ENCODE measurements around the gene IGFBPL1.
"Not testable (repeated sequence)": the region's sequence is repeated elsewhere in the genome, so short reads cannot be mapped to it uniquely, and the experiment has no call there.

The IGFBPL1 gene, protein sequence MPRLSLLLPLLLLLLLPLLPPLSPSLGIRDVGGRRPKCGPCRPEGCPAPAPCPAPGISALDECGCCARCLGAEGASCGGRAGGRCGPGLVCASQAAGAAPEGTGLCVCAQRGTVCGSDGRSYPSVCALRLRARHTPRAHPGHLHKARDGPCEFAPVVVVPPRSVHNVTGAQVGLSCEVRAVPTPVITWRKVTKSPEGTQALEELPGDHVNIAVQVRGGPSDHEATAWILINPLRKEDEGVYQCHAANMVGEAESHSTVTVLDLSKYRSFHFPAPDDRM

DNA sequence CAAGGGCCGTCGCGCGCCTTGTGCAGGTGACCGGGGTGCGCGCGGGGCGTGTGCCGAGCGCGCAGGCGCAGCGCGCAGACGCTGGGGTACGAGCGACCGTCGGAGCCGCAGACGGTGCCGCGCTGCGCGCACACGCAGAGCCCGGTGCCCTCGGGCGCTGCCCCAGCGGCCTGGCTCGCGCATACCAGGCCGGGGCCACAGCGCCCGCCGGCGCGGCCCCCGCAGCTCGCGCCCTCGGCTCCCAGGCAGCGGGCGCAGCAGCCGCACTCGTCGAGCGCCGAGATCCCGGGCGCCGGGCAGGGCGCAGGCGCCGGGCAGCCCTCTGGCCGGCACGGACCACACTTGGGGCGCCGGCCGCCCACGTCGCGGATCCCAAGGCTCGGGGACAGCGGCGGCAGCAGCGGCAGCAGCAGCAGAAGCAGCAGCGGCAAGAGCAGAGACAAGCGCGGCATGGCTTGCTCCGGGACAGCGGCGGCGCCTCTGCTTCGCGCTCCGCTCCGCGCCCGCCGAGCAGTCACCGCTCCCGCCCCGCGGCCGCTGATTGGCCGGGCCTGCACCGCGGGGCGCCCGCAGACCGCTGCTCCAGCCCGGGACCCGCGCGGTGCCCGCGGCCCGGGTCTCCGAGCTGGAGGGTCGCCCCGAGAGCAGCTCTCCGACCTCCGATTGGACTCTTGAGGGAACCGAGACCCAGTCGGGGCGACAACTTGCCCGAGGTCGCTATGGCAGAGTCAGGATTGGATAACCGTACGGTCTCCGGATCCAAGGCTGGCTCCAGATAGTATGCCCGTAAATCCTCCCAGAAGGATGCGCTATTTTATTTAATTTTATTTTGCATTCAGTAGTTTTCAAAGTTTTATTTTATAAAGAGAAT lies at the start of gene IGFBPL1:
Gene IGFBPL1 (minus strand): TSS at position 482 of the 871 bp plus-strand sequence. CDS start 30 bp downstream, at position 452.
- no peak for DNase-seq (ENCODE audit: low read depth in 2 of 2)

DNA sequence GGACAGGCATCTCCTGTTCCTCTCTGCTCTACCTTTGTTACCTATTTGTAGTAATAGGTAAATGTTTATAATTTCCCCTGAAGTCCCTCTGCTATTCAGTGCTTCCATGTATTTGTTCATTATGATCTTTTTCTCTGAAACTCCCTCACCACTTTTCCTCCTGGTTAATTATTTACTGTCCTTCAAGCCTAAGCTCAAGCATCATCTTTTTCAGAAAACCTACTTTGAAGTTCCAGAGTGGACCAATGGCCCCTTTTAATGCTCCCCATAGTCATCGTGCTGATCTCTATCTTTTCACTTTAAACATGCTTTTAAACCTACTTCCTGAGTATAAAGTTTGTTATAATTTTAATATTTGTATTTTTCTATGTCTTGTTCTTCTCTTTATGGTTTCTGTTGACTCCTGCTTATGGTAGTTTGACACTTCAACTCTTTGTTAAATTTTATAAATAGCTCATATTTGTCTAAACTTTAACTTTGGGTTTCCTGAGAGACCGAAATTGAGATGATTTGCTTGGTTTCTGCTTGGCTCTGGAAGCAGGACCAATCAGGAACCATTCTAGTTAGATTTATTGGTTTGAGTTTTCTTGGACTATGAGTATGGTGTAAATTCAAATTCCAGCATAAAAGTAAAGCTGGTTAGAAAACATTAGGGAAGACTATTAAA lies 48.5 kb upstream of the IGFBPL1 start:
- DNase-seq (ENCODE audit: low read depth in 2 of 2): not testable (repeated sequence)

DNA sequence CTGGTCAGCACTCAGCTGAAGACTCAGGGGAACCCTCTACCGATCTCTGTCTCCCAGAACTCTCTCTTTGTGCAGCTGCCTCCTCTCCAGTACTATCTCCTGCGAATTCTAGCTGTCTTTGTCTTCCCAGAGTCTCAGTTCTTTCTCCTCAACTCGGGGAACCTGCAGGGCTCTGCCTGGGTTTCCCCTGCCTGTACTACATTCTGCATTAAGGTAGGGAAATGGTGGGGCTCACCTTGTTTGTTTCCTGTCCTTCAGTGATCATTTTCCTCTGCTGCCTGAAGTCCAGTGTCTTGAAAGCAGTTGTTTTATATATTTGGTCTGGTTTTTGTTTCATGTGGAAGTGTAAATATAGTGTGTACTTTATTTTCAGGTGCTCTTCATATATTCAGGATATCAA lies 43.1 kb upstream of the IGFBPL1 start:
- DNase-seq (ENCODE audit: low read depth in 2 of 2): no peak

DNA sequence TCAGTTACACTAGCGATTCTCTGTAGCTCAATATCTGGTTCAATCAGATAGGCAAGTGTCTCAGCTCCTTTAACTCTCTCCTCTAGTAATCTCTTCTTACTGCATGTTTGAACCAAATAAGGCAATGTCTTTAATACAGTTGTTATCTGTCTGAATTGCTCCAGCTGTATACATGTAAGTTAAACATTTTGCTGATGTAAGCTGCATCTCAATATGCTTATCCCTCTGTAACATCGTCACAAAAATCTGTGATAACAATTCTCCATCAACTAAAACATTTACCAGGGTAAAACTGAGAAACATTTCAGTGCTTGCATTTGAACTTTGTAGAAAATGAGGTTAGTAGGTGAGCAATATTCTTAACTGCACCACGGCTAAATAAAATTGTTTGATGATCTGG lies 29.6 kb upstream of the IGFBPL1 start:
- DNase-seq (ENCODE audit: low read depth in 2 of 2): no peak

DNA sequence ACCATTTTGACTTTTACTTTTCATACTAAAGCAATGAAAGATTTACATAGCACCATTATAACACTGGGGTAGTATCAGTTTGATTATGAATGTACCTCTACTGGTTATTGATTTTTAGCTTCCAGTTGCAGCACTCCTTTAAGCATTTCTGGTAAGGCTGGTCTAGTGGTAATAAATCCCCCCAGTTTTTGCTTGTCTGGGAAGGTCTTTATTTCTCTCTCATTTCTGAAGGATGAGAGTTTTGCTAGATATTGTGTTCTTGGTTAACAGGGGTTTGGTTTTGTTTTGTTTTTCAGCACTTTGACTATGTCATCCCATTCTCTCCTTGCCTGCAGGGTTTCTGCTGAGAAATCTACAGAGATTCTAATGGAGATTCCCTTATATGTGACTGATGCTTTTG lies 26.9 kb upstream of the IGFBPL1 start:
- DNase-seq (ENCODE audit: low read depth in 2 of 2): no peak

DNA sequence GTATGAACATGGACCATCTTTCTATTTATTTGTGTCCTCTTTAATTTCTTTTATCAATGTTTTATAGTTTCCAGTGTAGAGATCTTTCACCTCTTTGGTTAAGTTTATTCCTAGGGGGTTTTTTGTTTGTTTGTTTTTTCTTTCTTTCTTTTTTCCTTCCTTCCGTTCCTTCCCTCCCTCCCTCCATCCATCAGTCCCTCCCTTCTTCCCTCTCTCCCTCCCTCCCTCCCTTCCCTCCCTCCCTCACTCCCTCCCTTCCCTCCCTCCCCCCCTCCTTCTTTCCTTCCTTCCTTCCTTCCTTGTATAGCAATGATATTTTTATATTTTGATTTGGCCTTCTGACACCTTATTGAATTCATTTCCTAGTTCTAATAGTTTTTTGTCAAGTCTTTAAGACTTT lies 23.4 kb upstream of the IGFBPL1 start:
- DNase-seq (ENCODE audit: low read depth in 2 of 2): no peak

DNA sequence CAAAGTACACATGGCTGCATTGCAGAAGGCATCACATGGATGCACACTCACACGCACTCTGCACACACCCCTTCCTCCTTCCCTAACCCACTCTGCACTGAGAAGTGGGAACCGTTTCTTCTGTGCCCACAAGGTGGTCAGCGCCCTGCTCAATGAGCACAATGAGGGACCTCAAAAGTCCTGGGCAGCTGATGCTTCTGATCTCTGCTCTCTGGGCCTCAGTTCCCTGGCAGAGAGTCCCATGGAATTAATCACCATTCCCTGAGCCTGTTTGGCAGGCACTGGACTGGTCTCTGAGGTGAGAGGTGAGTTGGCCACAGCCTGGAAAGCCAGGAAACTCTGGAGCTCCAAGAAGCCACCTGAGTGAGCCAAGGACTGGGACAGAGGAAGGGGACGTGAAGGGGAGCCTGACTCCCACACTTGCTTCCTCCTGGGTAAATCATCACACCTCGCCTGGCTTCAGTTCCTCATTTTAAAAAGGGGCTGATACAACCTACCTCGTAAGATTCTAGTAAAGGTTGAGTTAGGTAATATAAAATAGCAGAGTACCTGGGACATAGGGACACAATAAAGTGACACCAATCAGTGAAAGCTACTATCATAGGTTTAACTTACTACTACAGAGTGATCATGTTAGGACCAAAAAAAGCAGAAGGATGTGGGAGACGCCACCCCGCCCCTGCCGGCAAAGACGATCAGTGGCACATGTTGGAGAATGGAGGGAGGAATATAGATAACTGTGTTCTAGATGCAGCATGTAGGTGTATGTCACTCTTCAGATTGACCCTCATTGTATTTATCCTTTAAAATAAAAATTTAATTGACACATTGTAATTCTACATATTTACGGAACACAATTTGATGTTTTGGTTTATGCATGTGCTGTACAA lies 21.1 kb upstream of the IGFBPL1 start:
- no peak for DNase-seq (ENCODE audit: low read depth in 2 of 2)

DNA sequence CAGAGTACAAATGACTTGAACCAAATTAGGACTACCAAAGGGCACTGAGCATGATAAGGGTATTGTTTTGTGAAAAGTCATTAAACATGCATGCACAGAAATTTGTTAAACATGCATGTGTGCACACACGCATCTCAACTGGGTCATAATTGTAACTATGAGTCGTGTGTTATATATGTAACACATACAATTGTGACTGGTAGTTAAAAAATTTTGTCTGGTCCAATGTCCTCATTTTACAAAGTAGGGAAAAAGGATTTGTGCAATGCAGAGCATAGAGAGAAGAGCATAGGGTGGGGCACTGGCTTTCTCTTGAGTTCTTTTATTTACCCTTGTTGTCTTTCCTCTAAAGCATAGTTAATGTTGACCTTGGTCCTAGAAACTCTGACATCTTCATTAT lies 19.3 kb upstream of the IGFBPL1 start:
- no peak for DNase-seq (ENCODE audit: low read depth in 2 of 2)

DNA sequence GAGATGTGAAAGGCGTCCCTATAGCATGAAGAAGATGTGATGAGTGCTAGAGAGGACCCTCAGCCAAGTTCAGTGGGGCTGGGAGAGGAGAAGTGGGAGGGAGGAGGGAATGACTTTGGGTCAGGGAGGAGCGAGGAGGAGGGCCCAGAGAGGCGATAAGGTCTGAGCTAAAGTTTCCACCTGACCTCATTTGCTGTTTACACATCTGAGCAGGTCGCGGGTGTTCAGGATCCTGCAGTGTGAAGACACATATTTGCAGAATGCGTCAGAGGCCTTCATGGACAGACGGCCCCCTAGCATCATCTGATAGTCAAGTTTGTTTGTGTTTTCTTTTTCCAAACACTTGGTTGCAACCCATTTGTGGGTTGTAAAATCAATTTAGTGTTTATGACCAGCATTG lies 18.9 kb upstream of the IGFBPL1 start:
- DNase-seq (ENCODE audit: low read depth in 2 of 2): no peak

DNA sequence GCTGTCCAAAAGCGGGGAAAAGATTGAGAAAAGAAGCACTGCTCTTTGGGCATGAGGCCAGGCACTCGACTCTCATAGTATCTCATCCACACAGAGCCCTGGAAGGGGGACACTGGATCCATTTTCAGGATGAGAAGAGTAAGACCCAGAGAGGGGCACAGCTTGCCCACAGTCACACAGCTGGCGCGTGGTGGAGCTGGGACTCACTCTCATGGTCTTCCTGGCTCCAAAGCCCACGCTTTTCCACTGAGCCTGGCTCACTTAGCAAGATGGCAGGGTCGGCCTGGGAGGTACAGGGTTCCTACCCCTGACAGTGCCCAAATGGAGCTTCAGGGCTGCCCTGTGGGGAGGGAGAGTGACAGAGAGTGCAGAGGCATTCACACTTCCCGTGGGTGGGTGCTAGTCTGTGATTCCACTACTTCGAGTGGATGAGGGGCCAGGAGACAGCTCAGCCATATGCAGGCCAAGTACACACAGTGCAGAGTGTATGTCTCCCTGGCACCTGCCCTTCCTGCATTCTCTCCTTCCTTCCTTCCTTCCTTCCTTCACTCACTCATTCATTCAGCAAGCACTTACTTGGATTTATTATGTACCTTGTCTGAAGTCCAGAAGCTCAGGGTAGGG lies 18.3 kb upstream of the IGFBPL1 start:
- DNase-seq (ENCODE audit: low read depth in 2 of 2): no peak

DNA sequence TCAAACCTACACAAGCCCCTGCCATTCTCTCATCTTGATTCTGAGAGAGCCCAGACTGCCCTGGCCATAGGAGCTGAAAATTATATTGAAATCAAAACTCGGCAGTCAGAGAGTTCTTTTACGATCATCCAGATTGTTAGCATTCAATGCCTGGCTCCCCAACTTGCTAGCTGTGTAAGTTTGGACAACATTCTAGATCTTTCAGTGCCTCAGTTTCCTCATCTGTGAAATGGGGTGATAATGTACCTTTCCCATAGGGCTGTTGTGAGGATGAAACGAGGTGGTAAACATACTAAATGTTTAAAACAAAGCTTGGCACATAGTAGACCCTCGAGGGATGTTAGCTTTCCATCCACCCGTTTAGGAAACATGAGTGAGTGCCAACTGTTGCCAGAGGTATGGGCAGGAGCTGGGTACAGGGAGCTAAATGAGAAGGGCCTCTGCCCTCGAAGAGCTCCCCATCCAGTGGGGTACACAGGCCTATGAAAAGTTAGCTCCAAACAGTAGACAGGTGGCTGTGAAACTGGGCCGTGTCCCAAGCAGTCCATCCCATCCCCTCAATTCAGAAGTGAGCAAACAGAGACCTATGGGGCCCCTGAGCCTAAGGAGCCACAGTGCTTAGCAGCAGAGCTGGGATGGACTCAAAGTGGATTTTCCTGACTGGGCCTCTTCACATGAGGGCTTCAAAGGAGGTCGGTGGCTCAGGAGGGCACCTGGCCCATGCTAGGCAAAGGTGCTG lies 17.3 kb upstream of the IGFBPL1 start:
- DNase-seq (ENCODE audit: low read depth in 2 of 2): no peak

DNA sequence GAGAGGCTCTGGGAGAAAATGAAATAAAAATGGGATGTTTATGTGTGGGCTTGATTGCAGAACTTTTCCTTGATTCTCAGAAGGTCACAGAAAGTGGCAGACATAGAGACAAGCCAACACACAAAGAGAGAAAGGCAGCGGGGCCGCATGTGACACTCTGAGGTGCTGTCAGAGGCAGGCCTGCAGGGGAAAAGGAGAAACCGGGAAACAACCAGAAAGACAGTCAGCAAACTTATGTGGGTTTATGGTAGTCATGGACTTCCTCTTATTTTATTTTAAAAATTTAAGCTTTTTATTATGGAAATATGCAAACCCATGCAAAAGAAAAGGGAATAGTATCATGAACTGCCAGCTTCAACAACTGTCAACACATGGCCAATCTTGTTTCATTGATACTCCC lies 16.3 kb upstream of the IGFBPL1 start:
- no peak for DNase-seq (ENCODE audit: low read depth in 2 of 2)

DNA sequence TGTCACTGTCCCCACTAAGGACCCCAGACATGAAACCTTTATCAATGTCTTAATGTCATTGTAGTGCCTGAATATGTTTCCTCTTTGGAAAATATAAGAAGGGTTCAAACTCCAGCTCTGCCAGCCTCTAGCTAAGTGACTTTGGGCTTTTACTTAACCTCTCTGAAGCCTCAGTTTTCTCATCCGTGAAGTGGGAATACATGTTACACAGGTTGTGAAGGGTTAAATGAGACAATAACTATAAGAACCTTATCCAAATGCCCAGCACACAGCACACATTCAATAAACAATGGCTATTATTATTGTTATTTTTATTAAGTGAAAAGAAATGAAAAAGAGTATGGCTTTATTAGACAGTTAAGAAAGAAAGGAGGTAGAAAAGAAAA lies 15.7 kb upstream of the IGFBPL1 start:
- DNase-seq (ENCODE audit: low read depth in 2 of 2): no peak

DNA sequence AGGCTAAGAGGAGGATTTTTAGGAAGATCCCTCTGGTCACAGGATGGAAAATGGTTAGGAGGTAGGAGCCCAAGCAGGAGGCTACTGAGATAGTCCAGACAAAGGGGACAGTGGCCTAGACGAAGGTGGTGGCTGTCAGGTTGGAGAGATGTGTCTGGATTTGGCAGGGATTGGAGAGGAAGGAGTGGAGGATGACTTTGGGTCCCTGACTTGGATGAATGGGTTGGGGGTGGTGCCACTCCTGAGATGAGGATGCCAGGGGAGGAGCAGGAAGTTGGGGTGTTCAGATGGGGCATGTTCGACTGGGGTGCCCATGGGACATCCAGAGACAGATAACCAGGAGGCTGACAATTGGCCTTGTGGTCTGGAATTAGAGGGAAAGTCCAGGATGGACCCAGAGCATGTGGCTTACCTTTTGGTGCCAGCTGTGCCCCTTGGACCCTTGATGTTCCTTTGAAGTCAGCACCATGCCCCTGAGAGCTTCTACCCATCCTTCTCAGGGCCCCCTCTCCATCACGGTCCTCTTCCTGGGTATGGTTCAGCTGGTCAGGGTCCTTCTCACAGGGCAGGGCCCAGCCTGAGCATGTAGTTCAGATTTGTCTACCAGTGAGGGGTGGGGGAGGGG lies 15.1 kb upstream of the IGFBPL1 start:
- no peak for DNase-seq (ENCODE audit: low read depth in 2 of 2)

DNA sequence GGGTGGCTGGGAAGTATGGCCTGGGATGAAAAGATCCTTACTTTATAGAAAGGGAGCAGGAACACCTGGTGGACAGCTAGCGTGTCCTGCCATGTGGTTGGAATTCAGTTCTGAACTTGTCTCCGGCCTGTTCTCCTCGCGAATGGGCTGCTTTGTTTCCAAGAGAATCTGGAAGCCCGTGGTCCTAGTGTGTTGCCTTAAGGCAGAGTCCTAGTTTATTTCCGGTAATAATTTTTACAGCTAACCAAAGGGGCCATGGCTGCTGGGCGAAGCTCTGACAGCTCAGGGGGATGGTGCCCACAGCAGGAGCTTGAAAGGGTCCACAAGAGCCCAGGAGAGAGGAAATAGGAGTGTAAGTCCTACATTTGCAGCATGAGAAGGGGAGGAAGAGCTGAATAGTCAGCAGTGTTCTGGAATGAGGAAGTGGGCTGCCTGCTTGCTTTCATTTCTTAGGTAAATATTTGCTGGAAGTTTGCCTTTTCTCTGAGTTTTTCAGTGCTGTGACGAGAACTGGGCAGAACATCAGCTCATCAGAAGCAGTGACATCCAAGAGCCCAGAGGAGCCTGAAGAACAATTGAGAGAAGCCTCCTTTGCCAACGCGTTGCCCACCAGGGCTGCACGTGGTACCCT lies 13.1 kb upstream of the IGFBPL1 start:
- no peak for DNase-seq (ENCODE audit: low read depth in 2 of 2)

DNA sequence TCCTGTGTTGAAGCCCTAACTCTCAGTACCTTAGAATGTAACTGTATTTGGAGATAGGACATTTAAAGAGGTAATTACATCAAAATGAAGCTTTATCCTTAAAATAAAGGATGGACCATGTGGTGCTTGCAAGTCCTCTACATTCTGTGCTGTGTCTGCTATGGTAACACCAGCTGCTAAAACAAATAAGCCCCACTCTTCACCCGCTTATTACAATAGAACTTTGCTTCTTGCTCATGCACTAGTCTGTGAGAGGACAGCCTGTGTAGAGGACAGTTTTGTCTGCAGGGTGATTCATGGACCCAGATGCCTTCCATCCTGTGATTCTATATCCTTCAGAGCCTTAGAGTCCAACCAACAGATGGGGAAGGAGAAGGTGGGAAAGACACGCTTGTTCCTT lies 12.5 kb upstream of the IGFBPL1 start:
- no peak for DNase-seq (ENCODE audit: low read depth in 2 of 2)

DNA sequence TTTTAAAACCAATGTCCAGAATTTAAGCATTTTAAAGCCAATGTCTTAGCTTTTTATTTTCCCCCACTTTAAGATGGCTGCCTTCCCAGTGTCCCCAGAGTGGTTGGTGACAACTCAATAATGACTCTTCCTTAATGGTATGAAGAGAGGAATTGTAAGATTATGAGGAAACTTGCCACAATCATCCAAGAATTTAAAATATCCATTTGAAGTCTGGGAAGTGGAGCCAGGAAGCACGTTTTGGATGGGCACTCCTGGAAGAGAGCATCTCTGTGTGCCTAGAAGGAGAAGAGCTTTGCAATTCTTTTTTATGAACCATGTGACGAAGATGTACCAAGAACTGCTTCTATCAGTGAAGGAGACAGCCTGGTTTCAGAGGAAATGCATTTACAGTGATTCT lies 11.3 kb upstream of the IGFBPL1 start:
- no peak for DNase-seq (ENCODE audit: low read depth in 2 of 2)

DNA sequence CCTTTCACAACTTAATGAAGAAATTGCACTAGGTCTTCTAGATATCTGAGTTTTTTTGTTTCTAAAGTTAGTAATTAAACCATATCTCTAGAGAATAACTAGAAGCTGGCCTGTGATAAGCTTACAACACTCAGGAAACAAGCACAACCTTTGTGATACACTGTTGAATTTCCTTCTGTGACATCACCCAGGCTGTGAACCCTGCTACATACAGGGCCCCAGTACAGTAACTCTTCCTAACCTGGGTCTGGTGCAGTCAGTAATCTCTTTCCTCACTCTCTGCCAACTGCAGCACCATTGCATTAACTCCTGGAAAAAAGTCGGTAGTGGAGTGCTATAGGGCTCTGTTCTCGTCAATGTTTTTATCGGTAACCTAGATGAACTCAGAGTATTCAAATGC lies 10.6 kb upstream of the IGFBPL1 start:
- no peak for DNase-seq (ENCODE audit: low read depth in 2 of 2)

DNA sequence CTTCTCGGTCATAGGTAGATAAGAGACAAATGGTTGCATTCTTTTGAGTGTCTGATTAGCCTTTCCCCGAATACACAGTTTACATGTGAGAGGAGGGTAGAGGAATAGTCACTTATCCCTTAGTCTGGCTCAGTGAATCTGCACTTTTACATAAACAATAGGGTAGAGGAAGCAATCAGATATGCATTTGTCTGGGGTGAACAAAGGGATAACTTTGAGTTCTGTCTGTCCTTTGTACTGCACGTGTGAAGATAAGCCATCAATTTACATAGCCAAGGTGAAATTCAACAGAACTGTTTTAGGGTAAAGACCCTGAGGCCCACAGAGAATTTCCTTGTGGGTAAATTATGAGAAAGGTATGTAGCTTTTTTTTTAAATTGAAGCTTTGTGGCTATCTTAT lies 10.1 kb upstream of the IGFBPL1 start:
- no peak for DNase-seq (ENCODE audit: low read depth in 2 of 2)

Data from stimulated activated CD8-positive, alpha-beta memory T cell treated with anti-CD3 and anti-CD28 coated beads, Interleukin-2, amount 100 ng/mL, for 48 hours (primary cell).